ENCODE measurements around the gene PRMT3. TPM values are rescaled to one million over a fixed set of nuclear protein-coding genes. Genes with fewer than 3 reads are reported as not detected.
"Not testable (repeated sequence)": the region's sequence is repeated elsewhere in the genome, so short reads cannot be mapped to it uniquely, and the experiment has no call there.

PRMT3 gene
- total and polyA plus RNA-seq, 4 donors: 5.3 to 14.2 (median 7.6) TPM

GRCh38 chr11:20372081-20372626 is 15.4 kb upstream of the PRMT3 start:
- intact Hi-C loops (cut with DNase I): no loop called here
- Histone ChIP-seq H3K4me1 (ENCODE audit: control insufficient read depth in 1 of 2, insufficient read depth in 2 of 2, low read length in 2 of 2) (peaks cover 0 to 5% of the 10 kb centered on the region in 2 donors), H3K27me3 (ENCODE audit: control insufficient read depth in 1 of 2, insufficient read depth in 2 of 2, low read length in 1 of 2) (no peaks in the 10 kb centered on the region), H3K4me3 (ENCODE audit: low read length in 2 of 2) (no peak overlapping the region), H3K27ac (ENCODE audit: low read depth in 1 of 2, low read length in 2 of 2) (no peak overlapping the region), H3K36me3 (ENCODE audit: control insufficient read depth in 1 of 2, insufficient read depth in 2 of 2, low read length in 1 of 2) (peaks cover 0 to 6% of the 10 kb centered on the region in 2 donors), H3K9me3 (ENCODE audit: control insufficient read depth, low read length) (no peaks in the 10 kb centered on the region)
- no peak for DNase-seq
- WGBS, 2 donors: 69 to 80% methylated on average over 5 of the region's 5 CpGs
- ATAC-seq (ENCODE audit: low FRiP score): no peak

- Histone ChIP-seq H3K27ac (ENCODE audit: low read depth in 1 of 2, low read length in 2 of 2) (no peak overlapping the region), H3K4me3 (ENCODE audit: low read length in 2 of 2) (no peak overlapping the region), H3K9me3 (ENCODE audit: control insufficient read depth, low read length) (no peaks in the 10 kb centered on the region), H3K4me1 (ENCODE audit: control insufficient read depth in 1 of 2, insufficient read depth in 2 of 2, low read length in 2 of 2) (peaks cover 0 to 3% of the 10 kb centered on the region in 2 donors), H3K36me3 (ENCODE audit: control insufficient read depth in 1 of 2, insufficient read depth in 2 of 2, low read length in 1 of 2) (peaks cover 0 to 6% of the 10 kb centered on the region in 2 donors), H3K27me3 (ENCODE audit: control insufficient read depth in 1 of 2, insufficient read depth in 2 of 2, low read length in 1 of 2) (no peaks in the 10 kb centered on the region)
- DNase-seq (no peak), ATAC-seq (ENCODE audit: low FRiP score) (no peak)
- 83 to 84% methylated on average over 13 of the region's 13 CpGs for WGBS, 2 donors
- intact Hi-C loops (cut with DNase I): no loop called here
These were observed 14.4 kb upstream of the PRMT3 start for GRCh38 chr11:20373147-20373546.

- H3K27ac ChIP-seq (ENCODE audit: low read depth in 1 of 2, low read length in 2 of 2): no peak overlapping the region
These were observed 13.8 kb upstream of the PRMT3 start for GRCh38 chr11:20373568-20374209.

GRCh38 chr11:20374741-20375300 is 12.7 kb upstream of the PRMT3 start:
- no peaks in the 10 kb centered on the region for H3K27me3 ChIP-seq (ENCODE audit: control insufficient read depth in 1 of 2, insufficient read depth in 2 of 2, low read length in 1 of 2)
- no peaks in the 10 kb centered on the region for H3K9me3 ChIP-seq (ENCODE audit: control insufficient read depth, low read length)
- peaks cover 0 to 7% of the 10 kb centered on the region in 2 donors for H3K36me3 ChIP-seq (ENCODE audit: control insufficient read depth in 1 of 2, insufficient read depth in 2 of 2, low read length in 1 of 2)
- no peak overlapping the region for H3K27ac ChIP-seq (ENCODE audit: low read depth in 1 of 2, low read length in 2 of 2)
- no peaks in the 10 kb centered on the region for H3K4me1 ChIP-seq (ENCODE audit: control insufficient read depth in 1 of 2, insufficient read depth in 2 of 2, low read length in 2 of 2)
- intact Hi-C loops (cut with DNase I): no loop called here
- ATAC-seq (ENCODE audit: low FRiP score) (no peak), DNase-seq (no peak)
- H3K4me3 ChIP-seq (ENCODE audit: low read length in 2 of 2): no peak overlapping the region
- 90% methylated on average over 9 of the region's 9 CpGs for WGBS, 2 donors

More at GRCh38 chr11:20373568-20374209, 13.8 kb upstream of the PRMT3 start:
- ATAC-seq (ENCODE audit: low FRiP score) (no peak), DNase-seq (no peak)
- Histone ChIP-seq H3K9me3 (ENCODE audit: control insufficient read depth, low read length) (no peaks in the 10 kb centered on the region), H3K27me3 (ENCODE audit: control insufficient read depth in 1 of 2, insufficient read depth in 2 of 2, low read length in 1 of 2) (no peaks in the 10 kb centered on the region), H3K4me3 (ENCODE audit: low read length in 2 of 2) (no peak overlapping the region), H3K4me1 (ENCODE audit: control insufficient read depth in 1 of 2, insufficient read depth in 2 of 2, low read length in 2 of 2) (no peaks in the 10 kb centered on the region), H3K36me3 (ENCODE audit: control insufficient read depth in 1 of 2, insufficient read depth in 2 of 2, low read length in 1 of 2) (peaks cover 0 to 6% of the 10 kb centered on the region in 2 donors)
- intact Hi-C loops (cut with DNase I): no loop called here
- 63 to 64% methylated on average over 3 of the region's 3 CpGs for WGBS, 2 donors

GRCh38 chr11:20376162-20376730 is 11.3 kb upstream of the PRMT3 start:
- peaks cover 0 to 7% of the 10 kb centered on the region in 2 donors for H3K36me3 ChIP-seq (ENCODE audit: control insufficient read depth in 1 of 2, insufficient read depth in 2 of 2, low read length in 1 of 2)
- no peaks in the 10 kb centered on the region for H3K4me1 ChIP-seq (ENCODE audit: control insufficient read depth in 1 of 2, insufficient read depth in 2 of 2, low read length in 2 of 2)
- intact Hi-C loops (cut with DNase I): no loop called here
- H3K27me3 ChIP-seq (ENCODE audit: control insufficient read depth in 1 of 2, insufficient read depth in 2 of 2, low read length in 1 of 2): no peaks in the 10 kb centered on the region
- DNase-seq: no peak
- no peak overlapping the region for H3K27ac ChIP-seq (ENCODE audit: low read depth in 1 of 2, low read length in 2 of 2)
- WGBS, 2 donors: 58 to 62% methylated on average over 3 of the region's 3 CpGs
- no peaks in the 10 kb centered on the region for H3K9me3 ChIP-seq (ENCODE audit: control insufficient read depth, low read length)
- H3K4me3 ChIP-seq (ENCODE audit: low read length in 2 of 2): no peak overlapping the region
- ATAC-seq (ENCODE audit: low FRiP score): no peak

GRCh38 chr11:20385996-20386395 is 1.5 kb upstream of the PRMT3 start:
- not testable (repeated sequence) for H3K27me3 ChIP-seq (ENCODE audit: control insufficient read depth in 1 of 2, insufficient read depth in 2 of 2, low read length in 1 of 2); H3K9me3 ChIP-seq (ENCODE audit: control insufficient read depth, low read length); H3K36me3 ChIP-seq (ENCODE audit: control insufficient read depth in 1 of 2, insufficient read depth in 2 of 2, low read length in 1 of 2); H3K4me3 ChIP-seq (ENCODE audit: low read length in 2 of 2); H3K27ac ChIP-seq (ENCODE audit: low read depth in 1 of 2, low read length in 2 of 2); H3K4me1 ChIP-seq (ENCODE audit: control insufficient read depth in 1 of 2, insufficient read depth in 2 of 2, low read length in 2 of 2); ATAC-seq (ENCODE audit: low FRiP score); DNase-seq
- intact Hi-C loops (cut with DNase I): loop anchor here (5.0 kb wide), 2 partner anchors 221 to 226 kb away; no protein-coding TSS in a partner anchor
- 83 to 86% methylated on average over 14 to 15 of the region's 15 CpGs for WGBS, 2 donors

- intact Hi-C loops (cut with DNase I): loop anchor here (5.0 kb wide), 2 partner anchors 219 to 224 kb away; no protein-coding TSS in a partner anchor
- H3K4me1 ChIP-seq (ENCODE audit: control insufficient read depth in 1 of 2, insufficient read depth in 2 of 2, low read length in 2 of 2): no peaks in the 10 kb centered on the region
- ATAC-seq (ENCODE audit: low FRiP score): no peak
- H3K27me3 ChIP-seq (ENCODE audit: control insufficient read depth in 1 of 2, insufficient read depth in 2 of 2, low read length in 1 of 2): no peaks in the 10 kb centered on the region
- H3K36me3 ChIP-seq (ENCODE audit: control insufficient read depth in 1 of 2, insufficient read depth in 2 of 2, low read length in 1 of 2): no peaks in the 10 kb centered on the region
- H3K4me3 ChIP-seq (ENCODE audit: low read length in 2 of 2): peak overlapping the region; percentile 5 to 77
- WGBS, 2 donors: 4 to 5% methylated on average over 25 of the region's 25 CpGs
- H3K9me3 ChIP-seq (ENCODE audit: control insufficient read depth, low read length): no peaks in the 10 kb centered on the region
- H3K27ac ChIP-seq (ENCODE audit: low read depth in 1 of 2, low read length in 2 of 2): peak overlapping the region in 1 of 2 donors; percentile 23
- peak in 1 of 2 donors; percentile 83 for DNase-seq
These were observed 860 bp downstream of the PRMT3 start for GRCh38 chr11:20388096-20389055.

GRCh38 chr11:20397281-20397680 is 9.8 kb downstream of the PRMT3 start:
- no peak for DNase-seq
- no peak overlapping the region for H3K27ac ChIP-seq (ENCODE audit: low read depth in 1 of 2, low read length in 2 of 2)
- WGBS, 2 donors: 81 to 83% methylated on average over 3 of the region's 3 CpGs
- no peak for ATAC-seq (ENCODE audit: low FRiP score)
- no peak overlapping the region for H3K4me3 ChIP-seq (ENCODE audit: low read length in 2 of 2)
- intact Hi-C loops (cut with DNase I): no loop called here
- no peaks in the 10 kb centered on the region for H3K9me3 ChIP-seq (ENCODE audit: control insufficient read depth, low read length)
- no peaks in the 10 kb centered on the region for H3K4me1 ChIP-seq (ENCODE audit: control insufficient read depth in 1 of 2, insufficient read depth in 2 of 2, low read length in 2 of 2)
- peaks cover 0 to 3% of the 10 kb centered on the region in 2 donors for H3K36me3 ChIP-seq (ENCODE audit: control insufficient read depth in 1 of 2, insufficient read depth in 2 of 2, low read length in 1 of 2)
- H3K27me3 ChIP-seq (ENCODE audit: control insufficient read depth in 1 of 2, insufficient read depth in 2 of 2, low read length in 1 of 2): no peaks in the 10 kb centered on the region

Data from aorta (tissue), 5 donors.